Stomach (tissue), 4 donors: ENCODE results near the gene CNPY4.

Experiments used
- CTCF ChIP-seq, 7 experiments: fragments of 450-650 bp in 4 of 7; fragments of 200-600 bp in 3 of 7; sonication (generic) in 3 of 7; IDR thresholded peaks; one replicate each; pipeline ENCODE4 v1.5.1; 2016 to 2019; ENCODE audit warnings: antibody characterized with exemption in 7 of 7, control low read depth in 2 of 7, mild to moderate bottlenecking in 1 of 7
- EP300 ChIP-seq: sonication (generic); formaldehyde crosslinking; IDR thresholded peaks from one replicate; pipeline ENCODE4 v1.6.1; 2017; ENCODE audit warnings: antibody characterized with exemption
- POLR2AphosphoS5 ChIP-seq, 3 donors: sonication (generic); formaldehyde crosslinking; IDR thresholded peaks; one replicate each; pipeline ENCODE4 v1.6.1; 2016; ENCODE audit warnings: antibody characterized with exemption in 3 of 3

GRCh38 chr7:100160067-100160466, 40.6 kb downstream of the CNPY4 start:
- TF ChIP-seq CTCF (IDR thresholded peaks at IDR 0.05) = no peak
- TF ChIP-seq POLR2AphosphoS5 (IDR thresholded peaks at IDR 0.05) = no peak
- no peak for TF ChIP-seq EP300
